ENCODE results near the gene ANKRD33.

GRCh38 chr12:51898506-51898905, 10.6 kb downstream of the ANKRD33 start:
- no peak for TF ChIP-seq POLR2A (IDR thresholded peaks at IDR 0.05)
- TF ChIP-seq POLR2AphosphoS5 (IDR thresholded peaks at IDR 0.05), result no peak
